Endothelial cell of umbilical vein (primary cell): ENCODE measurements around the gene MDM1.

Experiments
- EZH2 ChIP-seq: IDR thresholded peaks from 2 replicates; pipeline ENCODE4 v1.6.1; 2012; ENCODE audit warnings: borderline replicate concordance, low read depth, mild to moderate bottlenecking, moderate library complexity, low read length, inconsistent platforms; ENCODE audit not compliant: severe bottlenecking
- FOS ChIP-seq: IDR thresholded peaks from 2 replicates; pipeline ENCODE4 v1.6.1; 2011; ENCODE audit warnings: mild to moderate bottlenecking, low read length, moderate library complexity, borderline replicate concordance; ENCODE audit not compliant: insufficient read depth
- GATA2 ChIP-seq: IDR thresholded peaks from 2 replicates; pipeline ENCODE4 v1.7.0; 2011; ENCODE audit warnings: low read depth, mild to moderate bottlenecking, moderate library complexity, mixed read lengths, low read length; ENCODE audit not compliant: insufficient read length, insufficient read depth
- JUN ChIP-seq: IDR thresholded peaks from 2 replicates; pipeline ENCODE4 v1.6.1; 2011; ENCODE audit warnings: borderline replicate concordance, low read depth; ENCODE audit not compliant: insufficient read length, insufficient read depth
- MYC ChIP-seq: IDR thresholded peaks from one replicate; pipeline ENCODE4 v1.6.1; 2011; ENCODE audit warnings: mild to moderate bottlenecking, low read depth, low read length
- POLR2A ChIP-seq: IDR thresholded peaks from 2 replicates; pipeline ENCODE4 v1.6.1; 2012; ENCODE audit warnings: low read depth, mild to moderate bottlenecking, control low read depth, low read length
- POLR2AphosphoS5 ChIP-seq: IDR thresholded peaks from 2 replicates; pipeline ENCODE4 v1.6.1; 2012; ENCODE audit warnings: low read depth, mild to moderate bottlenecking, control low read depth, low read length, moderate library complexity; ENCODE audit not compliant: insufficient read depth
- TF ChIP-seq, protein P1 (sequence below), 2 donors: IDR thresholded peaks; 1 replicate in 1 of 2; 2 replicates in 1 of 2; pipeline ENCODE4 v1.5.1; 2011; ENCODE audit warnings: low read length in 2 of 2, mild to moderate bottlenecking in 2 of 2, moderate library complexity in 2 of 2, control low read depth in 1 of 2, inconsistent platforms in 1 of 2, low read depth in 1 of 2; ENCODE audit not compliant: insufficient read depth in 1 of 2; ENCODE audit errors: extremely low read depth in 1 of 2
- TF ChIP-seq, protein P2 (sequence below): IDR thresholded peaks from 2 replicates; pipeline ENCODE4 v1.6.1; 2011; ENCODE audit not compliant: insufficient read depth, insufficient read length

DNA sequence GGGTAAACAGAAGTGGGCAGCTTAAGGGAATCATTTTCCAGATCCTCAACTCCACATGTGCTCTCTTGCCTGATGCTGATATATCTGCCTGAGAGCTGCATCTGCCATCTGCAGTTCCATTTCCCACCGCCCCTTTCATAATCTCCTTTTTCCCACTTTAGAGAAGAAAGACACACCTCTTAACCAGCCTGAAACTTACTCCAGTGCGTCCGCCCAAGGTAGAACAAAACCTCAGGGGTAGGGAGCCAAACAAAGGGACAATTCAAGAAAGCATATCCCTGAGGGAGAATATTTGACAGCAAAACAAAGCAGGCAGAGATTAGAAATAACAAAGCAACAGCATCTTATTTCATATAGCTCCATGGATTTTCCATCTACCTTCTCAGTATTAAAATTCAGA is 4.3 kb downstream of the MDM1 start:
- TF ChIP-seq, protein P1, sequence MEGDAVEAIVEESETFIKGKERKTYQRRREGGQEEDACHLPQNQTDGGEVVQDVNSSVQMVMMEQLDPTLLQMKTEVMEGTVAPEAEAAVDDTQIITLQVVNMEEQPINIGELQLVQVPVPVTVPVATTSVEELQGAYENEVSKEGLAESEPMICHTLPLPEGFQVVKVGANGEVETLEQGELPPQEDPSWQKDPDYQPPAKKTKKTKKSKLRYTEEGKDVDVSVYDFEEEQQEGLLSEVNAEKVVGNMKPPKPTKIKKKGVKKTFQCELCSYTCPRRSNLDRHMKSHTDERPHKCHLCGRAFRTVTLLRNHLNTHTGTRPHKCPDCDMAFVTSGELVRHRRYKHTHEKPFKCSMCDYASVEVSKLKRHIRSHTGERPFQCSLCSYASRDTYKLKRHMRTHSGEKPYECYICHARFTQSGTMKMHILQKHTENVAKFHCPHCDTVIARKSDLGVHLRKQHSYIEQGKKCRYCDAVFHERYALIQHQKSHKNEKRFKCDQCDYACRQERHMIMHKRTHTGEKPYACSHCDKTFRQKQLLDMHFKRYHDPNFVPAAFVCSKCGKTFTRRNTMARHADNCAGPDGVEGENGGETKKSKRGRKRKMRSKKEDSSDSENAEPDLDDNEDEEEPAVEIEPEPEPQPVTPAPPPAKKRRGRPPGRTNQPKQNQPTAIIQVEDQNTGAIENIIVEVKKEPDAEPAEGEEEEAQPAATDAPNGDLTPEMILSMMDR (IDR thresholded peaks at IDR 0.05; ENCODE audit: extremely low read depth in 1 of 2, insufficient read depth in 1 of 2, low read depth in 1 of 2, low read length in 2 of 2) = no peak
- TF ChIP-seq, protein P2, sequence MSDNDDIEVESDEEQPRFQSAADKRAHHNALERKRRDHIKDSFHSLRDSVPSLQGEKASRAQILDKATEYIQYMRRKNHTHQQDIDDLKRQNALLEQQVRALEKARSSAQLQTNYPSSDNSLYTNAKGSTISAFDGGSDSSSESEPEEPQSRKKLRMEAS = no peak
- no peak for TF ChIP-seq POLR2A
- TF ChIP-seq EZH2 = no peak
- no peak for TF ChIP-seq POLR2AphosphoS5
- TF ChIP-seq FOS = no peak
- no peak for TF ChIP-seq MYC
- TF ChIP-seq GATA2 = no peak
- TF ChIP-seq JUN = no peak
